Kidney capillary endothelial cell (primary cell): ENCODE results near the gene TIMD4.

ENCODE experiments used
- DNase-seq: peaks from one replicate; pipeline ENCODE4 v3.0.0-alpha.2; 2018; ENCODE audit warnings: low spot score

The TIMD4 gene

GRCh38 chr5:156922207-156922792 is 40.7 kb downstream of the TIMD4 start:
- DNase-seq: no peak

GRCh38 chr5:156920861-156921431 is 42.1 kb downstream of the TIMD4 start:
- no peak for DNase-seq

- no peak for DNase-seq
These were observed 42.8 kb downstream of the TIMD4 start for GRCh38 chr5:156920042-156920860.

GRCh38 chr5:156918311-156918845 is 44.6 kb downstream of the TIMD4 start:
- no peak for DNase-seq

GRCh38 chr5:156914371-156914737 is 48.7 kb downstream of the TIMD4 start:
- no peak for DNase-seq

GRCh38 chr5:156913719-156914370 is 49.2 kb downstream of the TIMD4 start:
- no peak for DNase-seq

- DNase-seq: no peak
These were observed 49.7 kb downstream of the TIMD4 start for GRCh38 chr5:156913355-156913718.

GRCh38 chr5:156912869-156913268 is 50.2 kb downstream of the TIMD4 start:
- DNase-seq: no peak

- no peak for DNase-seq
These were observed 53.8 kb downstream of the TIMD4 start for GRCh38 chr5:156909180-156909579.

GRCh38 chr5:156907667-156908066 is 55.4 kb downstream of the TIMD4 start:
- DNase-seq: no peak

- no peak for DNase-seq
These were observed 56.2 kb downstream of the TIMD4 start for GRCh38 chr5:156906807-156907206.

- DNase-seq: no peak
These were observed 66.5 kb downstream of the TIMD4 start for GRCh38 chr5:156896546-156896945.

GRCh38 chr5:156893517-156893916 is 69.5 kb downstream of the TIMD4 start:
- no peak for DNase-seq

- no peak for DNase-seq
These were observed 70.2 kb downstream of the TIMD4 start for GRCh38 chr5:156892864-156893263.

- no peak for DNase-seq
These were observed 70.8 kb downstream of the TIMD4 start for GRCh38 chr5:156892223-156892622.

- no peak for DNase-seq
These were observed 74.5 kb downstream of the TIMD4 start for GRCh38 chr5:156888520-156888919.

GRCh38 chr5:156883316-156883875 is 79.6 kb downstream of the TIMD4 start:
- no peak for DNase-seq

- DNase-seq: no peak
These were observed 83.3 kb downstream of the TIMD4 start for GRCh38 chr5:156879665-156880285.

GRCh38 chr5:156871212-156871611 is 91.8 kb downstream of the TIMD4 start:
- DNase-seq: no peak

- DNase-seq: no peak
These were observed 92.6 kb downstream of the TIMD4 start for GRCh38 chr5:156870498-156870839.
